GM21529 (cell line): ENCODE results near the gene SHF.
"Not testable (repeated sequence)": the region's sequence is repeated elsewhere in the genome, so short reads cannot be mapped to it uniquely, and the experiment has no call there.

Experiments
- ATAC-seq: cut with Tn5 transposase; IDR thresholded peaks from one replicate; pipeline ENCODE4 v1.9.1; 2021; ENCODE audit not compliant: unreplicated experiment

SHF gene

DNA sequence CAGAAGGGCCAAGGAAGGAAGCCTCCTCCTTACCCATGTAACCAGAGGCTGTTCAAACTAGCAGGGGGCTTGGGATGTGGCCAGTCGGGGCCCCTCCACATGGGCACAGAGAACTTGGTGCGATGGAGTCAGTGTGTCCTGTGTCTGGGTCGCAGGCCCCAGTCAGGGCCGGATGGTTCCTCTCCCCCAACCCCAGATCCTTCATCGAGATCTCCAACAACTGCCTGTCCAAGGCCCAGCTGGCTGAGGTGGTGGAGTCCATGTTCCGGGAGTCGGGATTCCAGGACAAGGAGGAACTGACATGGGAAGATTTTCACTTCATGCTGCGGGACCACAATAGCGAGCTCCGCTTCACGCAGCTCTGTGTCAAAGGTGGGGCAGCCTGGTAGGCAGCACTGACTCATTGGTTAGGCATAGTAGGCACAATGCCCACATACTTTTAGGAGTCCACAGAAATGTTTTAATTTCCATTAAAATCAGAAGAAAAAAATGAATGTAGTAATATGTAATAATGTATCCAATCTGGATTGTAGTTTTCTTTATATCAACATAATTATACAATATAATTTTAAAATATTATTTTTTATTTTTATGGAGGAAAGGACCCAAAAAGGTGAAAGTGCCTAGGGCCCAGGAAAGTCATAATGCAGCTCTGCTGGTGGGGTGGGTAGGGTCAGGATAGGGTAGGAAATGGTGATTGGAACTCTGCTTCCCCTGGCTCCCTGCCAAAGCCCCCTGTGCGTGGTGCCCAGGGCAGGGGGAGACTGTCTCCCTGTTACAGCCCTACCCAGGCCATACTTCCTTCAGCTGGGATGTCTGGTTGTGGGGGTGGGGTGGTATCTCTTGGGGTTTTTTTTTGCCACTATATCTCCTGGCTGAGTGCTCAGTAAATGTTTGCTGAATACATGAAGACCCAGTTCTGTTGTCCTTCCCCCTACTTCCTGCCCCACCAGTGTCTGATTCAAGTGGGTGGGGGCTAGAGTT lies 39.4 kb downstream of the SHF start:
- no peak for ATAC-seq

DNA sequence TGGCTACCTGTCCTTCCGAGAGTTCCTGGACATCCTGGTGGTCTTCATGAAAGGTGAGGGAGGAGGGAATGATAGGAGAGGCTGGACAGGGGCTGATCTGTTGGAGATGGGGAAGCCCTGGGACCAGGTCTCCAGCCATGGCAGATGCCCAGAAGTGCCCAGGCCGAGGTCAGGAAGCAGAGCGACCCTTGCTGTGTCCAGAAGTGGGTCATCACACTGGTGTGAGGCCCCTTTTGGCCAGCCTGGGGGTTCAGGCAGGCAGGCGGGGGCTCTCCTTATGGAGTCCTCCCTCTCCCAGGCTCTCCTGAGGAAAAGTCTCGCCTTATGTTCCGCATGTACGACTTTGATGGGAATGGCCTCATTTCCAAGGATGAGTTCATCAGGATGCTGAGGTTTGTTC lies 40.2 kb downstream of the SHF start:
- no peak for ATAC-seq

DNA sequence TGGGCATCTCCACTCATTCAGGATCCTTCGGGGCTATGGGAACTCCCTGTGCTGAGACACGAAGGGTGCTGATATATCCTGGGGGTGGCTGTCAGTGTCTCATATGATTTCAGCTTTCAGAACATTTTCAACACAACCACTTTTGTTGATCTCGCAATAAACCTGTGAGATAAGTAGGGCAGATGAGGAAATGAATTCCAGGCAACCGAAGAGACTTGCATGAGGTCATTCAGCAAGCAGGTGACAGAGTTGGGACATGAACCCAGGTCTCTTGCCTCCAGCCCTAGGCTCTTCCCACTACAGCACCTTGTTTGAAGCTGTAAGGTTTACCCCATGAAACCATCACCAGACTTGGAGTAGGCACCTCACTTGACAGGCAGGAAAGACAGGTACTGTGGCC lies 41.4 kb downstream of the SHF start:
- no peak for ATAC-seq

DNA sequence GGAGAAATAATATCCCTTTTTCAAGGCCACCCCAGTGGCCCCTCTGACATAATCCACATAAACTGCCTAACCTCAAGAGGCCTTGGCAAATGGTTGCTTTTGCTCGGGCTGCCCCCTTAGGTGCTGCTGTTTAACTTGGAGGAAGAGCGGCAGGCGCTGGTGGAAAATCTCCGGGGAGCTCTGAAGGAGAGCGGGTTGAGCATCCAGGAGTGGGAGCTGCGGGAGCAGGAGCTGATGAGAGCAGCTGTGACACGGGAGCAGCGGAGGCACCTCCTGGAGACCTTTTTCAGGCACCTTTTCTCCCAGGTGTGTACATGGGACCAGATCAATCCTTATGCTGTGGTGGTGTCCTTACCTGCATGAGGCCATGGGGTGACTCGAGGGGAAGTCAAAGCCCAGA lies 43.0 kb downstream of the SHF start:
- ATAC-seq, result no peak

DNA sequence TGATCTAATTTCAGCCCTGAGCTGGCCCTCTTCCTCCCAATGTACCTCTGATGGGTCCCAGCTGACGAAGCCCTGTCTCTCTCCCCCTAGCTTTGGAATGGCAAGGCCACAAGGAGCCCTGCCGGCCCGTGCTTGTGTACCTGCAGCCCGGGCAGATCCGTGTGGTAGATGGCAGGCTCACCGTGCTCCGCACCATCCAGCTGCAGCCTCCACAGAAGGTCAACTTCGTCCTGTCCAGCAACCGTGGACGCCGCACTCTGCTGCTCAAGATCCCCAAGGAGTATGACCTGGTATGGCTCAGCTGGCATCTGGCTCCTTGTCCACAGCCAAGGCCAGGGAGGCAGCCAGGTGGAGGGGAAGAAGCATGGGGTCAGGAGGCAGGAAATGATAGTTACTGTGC lies 43.8 kb downstream of the SHF start:
- no peak for ATAC-seq

DNA sequence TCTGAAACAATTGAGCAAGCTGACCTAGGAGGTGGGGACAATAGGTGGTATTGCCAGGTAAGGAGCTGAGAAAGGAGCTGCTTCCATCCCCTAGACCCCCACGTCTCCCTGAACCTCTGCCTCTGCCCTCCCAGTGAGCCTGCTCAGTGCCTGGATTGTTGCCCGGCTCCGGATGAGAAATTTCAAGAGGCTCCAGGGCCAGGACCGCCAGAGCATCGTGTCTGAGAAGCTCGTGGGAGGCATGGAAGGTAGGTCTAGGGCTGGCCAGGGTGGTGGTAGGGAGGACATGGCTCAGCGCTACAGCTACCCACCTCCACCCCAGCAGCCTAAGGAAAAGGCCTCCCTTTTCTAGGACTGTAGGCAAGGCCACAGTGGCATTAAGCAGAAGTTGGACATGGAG lies 44.7 kb downstream of the SHF start:
- no peak for ATAC-seq

DNA sequence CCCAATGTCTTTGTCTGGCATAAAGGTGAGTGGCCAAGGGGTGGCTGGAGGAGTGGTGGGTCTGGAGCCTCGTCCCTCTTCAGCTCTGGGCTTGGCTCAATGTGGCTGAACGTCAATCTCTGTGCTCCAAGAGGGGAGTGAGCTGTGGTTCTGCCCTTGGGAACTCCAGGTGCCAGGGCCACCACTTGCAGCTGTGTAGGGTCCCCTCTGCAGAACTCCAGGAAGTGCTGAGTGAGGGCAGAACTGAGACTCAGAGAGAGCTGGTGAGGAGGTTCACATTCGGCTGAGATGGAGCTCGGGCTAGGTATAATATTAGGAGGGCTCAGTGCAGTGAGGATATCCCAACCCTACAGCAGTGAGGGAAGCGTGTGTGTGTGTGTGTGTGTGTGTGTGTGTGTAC lies 46.4 kb downstream of the SHF start:
- no peak for ATAC-seq

DNA sequence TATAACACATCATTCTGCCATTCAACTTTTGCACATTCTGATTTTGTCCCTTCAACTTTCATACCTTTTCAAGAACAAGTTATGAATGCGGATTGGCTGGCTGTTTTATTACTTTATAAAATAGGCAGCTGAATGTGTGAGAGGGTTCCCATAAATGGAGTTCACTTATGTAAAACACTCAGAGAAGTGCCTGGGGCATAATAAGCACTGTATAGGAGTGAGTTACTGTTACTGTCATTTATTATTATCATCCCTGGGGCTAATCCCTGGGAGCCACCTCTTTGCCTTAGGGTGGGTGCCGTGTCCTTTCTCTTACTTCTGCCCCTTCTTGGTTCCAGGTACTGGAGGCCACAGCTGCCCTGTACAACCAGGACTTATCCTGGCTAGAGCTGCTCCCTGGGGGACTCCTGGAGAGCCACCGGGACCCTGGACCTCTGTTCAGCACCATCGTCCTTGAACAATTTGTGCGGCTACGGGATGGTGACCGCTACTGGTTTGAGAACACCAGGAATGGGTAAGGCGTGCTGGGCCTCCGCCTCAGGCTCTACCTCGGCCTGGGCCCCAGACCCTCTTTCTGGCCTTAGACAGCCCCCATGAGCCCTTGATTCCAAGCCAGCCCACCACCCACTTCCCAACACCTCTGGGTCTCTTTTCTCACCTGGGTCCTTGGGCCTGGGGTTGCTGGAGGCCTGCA lies 47.1 kb downstream of the SHF start:
- no peak for ATAC-seq

DNA sequence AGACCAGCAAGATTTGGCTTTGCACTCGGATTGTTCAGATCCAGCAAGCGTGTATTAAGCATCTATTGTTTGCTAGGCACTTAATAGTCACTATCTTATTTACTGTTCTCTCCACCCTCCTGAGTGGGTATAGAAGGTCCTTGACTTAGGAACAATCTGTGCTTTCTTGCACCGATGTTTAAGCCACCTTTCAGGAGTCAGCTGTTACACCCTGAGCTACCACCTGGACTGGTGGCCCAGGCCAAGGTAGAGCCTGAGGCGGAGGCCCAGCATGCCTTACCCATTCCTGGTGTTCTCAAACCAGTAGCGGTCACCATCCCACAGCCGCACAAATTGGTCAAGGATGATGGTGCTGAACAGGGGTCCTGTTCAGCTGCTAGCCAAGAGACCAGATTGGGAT lies 48.0 kb downstream of the SHF start:
- no peak for ATAC-seq

DNA sequence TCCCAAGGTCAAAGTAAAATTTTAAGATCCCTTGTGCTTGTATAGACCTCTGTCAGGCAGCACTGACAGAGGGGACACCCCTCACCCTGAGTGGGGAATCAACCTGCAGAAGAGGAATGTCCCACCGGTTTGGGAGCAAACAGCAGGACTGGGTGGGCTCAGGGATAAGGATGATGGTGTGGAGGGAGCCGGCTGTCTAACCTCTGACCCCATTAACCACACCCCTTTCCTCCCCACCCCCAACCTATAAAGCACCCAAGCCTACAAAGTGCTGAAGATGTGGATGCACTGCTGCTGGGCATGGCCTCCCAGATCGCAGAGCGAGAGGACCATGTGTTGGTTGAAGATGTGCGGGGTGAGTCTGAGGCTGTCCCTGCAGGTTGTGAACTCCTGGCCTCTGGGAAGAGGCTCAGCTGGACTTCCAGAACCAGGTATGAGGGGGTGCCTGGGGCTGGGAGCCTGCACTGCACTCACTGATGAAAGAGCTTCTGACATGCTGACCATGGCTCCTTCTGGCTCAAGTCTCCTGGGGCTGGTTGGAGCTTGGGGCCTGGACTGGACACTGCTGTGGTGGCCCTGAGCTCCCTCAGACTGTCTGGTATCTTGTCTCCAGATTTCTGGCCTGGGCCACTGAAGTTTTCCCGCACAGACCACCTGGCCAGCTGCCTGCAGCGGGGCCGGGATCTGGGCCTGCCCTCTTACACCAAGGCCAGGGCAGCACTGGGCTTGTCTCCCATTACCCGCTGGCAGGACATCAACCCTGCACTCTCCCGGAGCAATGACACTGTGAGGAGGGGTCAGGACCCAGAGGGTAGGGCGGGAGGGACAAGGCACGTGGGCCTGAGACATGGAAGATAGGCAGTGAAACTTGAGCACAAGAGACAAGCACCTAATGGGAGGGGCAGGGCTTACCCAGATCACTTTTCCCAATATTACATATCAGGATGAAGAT lies 48.7 kb downstream of the SHF start:
- ATAC-seq, result no peak

DNA sequence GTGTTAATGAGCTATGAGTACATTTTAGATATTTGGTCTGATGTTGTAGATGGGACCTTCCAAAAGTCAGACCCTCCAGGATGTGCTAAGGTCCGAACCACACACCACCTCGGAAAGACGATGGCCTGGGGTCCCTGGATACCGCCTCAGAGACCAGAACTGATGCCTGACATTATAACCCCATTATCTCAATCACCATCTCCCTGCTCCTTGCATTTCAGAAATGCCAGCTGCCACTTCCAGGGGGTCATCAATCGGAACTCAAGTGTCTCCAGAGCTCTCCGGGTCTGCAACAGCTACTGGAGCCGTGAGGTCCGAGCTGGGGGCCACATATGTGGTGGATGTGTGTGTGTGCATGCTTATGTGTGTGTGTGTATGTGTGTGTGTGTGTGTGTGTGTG lies 50.1 kb downstream of the SHF start:
- ATAC-seq, result no peak

DNA sequence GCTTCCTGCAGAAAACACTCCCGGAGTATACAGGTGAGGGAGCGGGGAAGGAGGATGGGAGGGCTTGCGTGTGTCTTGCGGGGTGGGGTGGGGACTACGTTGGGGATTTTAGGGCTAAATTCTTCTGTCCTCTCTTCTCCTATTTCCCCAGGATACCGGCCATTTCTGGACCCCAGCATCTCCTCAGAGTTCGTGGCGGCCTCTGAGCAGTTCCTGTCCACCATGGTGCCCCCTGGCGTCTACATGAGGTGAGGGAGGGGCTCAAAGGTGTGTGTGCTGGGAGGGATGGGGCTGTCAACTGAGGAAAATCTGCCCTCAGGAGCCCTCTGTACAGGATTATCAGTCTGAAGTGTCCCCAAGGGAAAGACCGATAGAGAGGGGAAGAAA lies 51.4 kb downstream of the SHF start:
- no peak for ATAC-seq

DNA sequence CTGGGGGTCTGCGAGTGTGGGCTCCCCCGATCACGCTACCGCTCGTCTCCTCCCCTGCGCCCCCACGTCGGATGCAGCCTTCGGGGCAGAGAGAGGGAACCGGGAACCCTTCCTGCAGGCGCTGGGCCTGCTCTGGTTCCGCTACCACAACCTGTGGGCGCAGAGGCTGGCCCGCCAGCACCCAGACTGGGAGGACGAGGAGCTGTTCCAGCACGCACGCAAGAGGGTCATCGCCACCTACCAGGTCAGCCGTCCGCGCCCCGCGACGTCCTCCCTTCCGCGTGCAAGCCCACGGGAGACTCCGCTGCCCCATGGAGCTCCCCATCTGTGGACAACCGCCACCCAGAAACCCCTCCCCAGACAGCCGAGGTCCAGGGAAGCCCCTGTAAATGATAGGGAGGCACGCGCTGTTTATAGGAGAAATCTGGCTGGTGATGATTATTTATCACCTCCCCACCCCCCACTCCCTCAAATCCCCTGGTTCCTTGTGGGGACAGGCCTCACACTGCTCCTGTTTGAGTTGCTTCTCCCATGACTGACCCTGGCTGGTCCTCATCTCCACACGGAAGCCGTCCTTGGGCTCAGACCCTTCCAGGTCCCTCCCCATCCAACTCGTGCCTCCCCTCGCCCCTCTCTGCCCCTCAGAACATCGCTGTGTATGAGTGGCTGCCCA lies 51.9 kb downstream of the SHF start:
- not testable (repeated sequence) for ATAC-seq

DNA sequence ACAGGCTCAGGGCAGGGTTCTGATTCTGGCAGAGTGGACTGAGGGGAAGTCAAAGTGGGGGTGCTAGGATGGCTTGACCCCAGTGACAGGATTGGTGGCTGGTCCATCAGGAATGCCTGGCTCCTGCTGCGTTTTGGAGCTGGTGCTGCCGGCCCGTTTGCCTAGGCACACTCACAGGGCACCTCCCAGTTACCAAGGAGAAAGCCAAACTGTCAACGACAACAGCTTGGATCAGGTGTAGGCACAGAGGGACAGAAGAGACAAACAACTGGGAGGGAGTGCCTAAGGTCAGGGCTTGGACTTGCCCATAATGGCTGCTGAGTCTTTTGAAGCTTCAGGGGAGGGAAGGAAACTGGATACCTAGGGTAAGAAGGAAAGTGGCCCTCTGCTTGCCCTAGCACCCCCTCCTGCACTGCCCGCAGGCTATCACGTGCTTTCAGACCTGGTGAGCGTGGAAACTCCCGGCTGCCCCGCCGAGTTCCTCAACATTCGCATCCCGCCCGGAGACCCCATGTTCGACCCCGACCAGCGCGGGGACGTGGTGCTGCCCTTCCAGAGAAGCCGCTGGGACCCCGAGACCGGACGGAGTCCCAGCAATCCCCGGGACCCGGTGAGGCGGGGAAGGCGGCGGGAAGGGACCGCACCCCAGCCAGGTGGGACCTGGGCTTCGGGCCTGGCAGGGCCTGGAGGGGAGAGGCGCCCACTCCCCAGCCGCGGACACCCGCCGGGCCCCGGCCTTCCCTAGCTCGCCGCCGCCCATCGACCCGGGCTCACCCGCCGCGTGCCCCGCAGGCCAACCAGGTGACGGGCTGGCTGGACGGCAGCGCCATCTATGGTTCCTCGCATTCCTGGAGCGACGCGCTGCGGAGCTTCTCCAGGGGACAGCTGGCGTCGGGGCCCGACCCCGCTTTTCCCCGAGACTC lies 52.8 kb downstream of the SHF start:
- no peak for ATAC-seq

DNA sequence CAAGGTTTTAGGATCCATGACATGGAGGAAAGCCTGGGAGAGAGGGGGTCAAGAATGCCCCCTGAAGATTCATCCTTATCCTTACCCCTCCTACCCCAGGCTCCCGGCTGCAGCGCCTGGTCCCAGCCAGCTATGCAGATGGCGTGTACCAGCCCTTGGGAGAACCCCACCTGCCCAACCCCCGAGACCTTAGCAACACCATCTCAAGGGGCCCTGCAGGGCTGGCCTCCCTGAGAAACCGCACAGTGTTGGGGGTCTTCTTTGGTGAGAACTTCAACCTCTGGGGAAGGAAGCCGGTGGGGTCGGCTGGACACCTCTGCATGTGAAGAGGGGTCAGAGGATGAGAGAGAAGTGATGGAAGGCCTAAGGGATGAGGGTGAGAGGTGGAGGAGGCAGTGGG lies 53.7 kb downstream of the SHF start:
- no peak for ATAC-seq

DNA sequence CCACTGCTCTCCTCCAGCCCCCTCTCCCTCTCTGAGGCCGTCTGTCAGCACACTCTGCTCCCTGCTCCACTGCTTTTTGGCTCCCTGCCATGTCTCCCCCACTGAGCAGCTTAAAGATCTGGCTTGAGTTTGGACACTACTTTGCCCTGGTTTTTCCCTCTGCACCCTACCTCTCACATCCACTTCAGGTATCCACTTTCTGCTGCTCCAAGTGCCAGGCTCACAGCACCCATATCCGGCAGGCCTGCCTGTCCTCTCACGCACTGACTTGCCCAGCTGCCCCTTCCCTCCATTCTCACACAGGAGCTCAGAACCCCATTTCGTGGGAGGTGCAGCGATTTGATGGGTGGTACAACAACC lies 54.2 kb downstream of the SHF start:
- no peak for ATAC-seq

DNA sequence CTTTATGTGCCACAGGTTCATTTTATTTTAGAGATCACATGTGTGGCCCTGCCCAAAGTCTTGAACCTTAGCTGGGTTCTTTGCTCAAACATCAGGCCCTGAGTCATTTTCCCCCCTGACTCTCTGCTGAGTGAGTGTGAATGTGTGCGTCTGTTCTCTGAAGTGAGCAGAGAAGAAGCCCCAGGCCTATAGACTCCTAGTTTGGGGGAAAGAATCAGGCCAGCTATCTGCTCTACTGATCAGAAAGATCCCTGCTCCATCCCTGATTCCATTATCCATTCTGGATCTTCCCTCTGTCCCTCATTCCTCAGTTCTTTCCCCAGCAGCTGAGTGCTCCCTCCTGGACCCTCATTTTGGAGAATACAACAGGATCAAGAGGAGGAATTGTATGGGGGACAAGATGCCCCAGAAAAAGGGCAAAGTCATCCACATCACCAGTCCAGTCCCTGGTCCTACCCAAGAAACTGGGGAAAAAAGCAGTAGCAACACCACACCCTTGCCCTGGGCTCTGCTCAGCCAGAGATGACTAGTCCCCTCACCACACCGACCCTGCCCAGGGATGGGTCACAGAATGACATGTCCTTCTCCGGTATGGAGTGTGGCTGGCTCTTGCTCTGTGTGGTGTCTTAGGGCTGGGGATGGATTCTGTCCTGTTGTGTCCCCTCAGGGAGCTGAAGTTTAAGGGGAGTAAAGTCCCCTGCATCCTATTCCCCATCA lies 54.8 kb downstream of the SHF start:
- no peak for ATAC-seq

DNA sequence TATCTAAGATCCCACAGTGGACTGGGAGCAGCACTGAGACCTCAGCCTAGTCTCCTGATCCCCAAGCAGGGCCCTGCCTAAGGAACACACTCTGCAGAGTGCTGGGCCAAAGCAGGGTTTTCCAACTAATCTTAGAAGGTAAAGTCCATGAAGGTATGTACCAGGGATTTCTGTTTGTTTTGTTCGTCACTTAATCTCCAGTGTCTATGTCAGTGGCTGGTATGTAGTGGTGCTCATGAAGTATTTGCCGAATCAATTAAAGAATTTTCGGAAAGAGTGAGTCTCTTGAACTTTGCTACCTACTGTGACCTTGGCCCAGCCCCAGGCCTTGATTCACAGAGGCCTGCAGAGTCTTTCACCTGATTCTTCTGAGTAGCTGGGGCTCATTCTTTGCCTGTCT lies 56.3 kb downstream of the SHF start:
- no peak for ATAC-seq
